Activated naive CD4-positive, alpha-beta T cell treated with Interleukin-2 at 50 U/mL for 16 hours (primary cell): ENCODE results near the gene LRRC75B.
"Not testable (repeated sequence)": the region's sequence is repeated elsewhere in the genome, so short reads cannot be mapped to it uniquely, and the experiment has no call there.

Experiments used
- DNase-seq: peaks from one replicate; pipeline ENCODE4 v3.0.0-alpha.2; 2020

LRRC75B gene

DNA sequence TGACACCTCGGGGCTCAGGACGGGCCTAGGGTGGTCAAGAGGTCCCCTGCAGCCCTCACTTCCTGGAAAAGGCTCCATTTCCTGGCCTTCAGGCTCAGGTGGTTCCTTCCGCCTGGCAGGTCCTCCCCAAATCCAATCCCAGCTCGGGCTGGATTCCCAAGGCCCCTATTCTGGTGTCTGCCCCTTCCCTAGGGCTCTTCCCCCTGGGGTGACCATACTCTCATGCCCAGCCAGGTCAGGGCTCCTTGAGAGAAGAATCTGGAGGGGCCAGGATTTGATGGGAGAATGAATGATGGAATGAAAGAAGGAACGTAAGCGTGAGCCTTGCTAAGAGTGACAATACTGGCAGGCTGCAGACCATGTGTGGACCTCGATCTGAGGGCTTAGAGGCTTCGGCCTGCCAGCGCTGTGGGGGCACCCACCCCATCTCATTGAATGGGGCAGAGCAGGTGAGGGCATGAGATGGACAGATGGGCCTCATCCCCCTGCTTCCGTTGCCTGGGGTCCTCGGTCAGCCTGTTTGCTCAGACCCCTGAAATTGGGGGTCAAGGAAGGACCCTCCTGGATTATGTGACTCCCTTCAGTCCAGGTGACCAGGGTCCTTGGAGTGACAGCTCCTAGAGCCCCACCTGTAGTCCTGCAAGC, 9.4 kb upstream of the LRRC75B start:
- not testable (repeated sequence) for DNase-seq

DNA sequence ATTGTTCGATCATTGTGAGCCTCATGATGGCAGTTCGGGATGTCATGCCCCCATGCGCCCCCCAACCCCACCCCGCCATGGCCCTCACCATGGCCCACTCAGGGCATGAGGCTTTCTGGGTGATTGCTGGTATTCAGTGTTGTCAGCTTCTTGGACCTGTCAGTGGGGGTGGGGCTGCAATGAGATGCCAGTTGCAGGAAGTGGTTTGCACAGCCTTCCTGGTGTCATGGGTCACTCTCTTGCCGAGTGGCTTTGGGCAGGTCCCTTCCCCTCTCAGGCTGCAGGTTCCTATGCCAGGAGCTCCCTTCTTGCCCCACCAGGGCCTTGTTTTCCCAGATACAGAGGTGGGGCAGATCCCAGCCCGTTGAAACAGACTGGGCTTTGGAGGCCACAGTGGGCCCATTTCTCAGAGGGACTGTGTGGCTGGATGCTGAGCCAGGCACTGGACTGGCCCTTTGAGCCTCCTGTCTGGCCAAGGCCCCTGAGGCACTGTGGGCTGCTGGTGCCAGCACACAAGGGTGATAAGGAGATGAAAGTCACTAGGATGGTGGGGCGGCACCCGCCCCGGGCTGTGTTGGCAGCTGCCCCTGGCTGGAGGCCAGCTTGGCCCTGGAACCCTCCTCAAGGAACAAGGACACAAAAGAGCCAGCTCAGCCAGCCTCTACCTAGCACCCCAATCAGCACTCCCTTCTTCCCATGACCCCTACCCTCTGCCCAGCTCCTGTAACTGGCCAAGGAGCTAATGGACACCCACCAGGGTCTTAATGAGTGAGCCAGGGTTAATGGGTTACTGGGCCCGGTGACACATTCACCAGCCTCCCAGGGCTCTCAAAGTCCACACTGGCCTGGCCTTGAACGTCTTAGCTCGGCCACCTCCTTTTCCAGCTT, 8.6 kb upstream of the LRRC75B start:
- no peak for DNase-seq

DNA sequence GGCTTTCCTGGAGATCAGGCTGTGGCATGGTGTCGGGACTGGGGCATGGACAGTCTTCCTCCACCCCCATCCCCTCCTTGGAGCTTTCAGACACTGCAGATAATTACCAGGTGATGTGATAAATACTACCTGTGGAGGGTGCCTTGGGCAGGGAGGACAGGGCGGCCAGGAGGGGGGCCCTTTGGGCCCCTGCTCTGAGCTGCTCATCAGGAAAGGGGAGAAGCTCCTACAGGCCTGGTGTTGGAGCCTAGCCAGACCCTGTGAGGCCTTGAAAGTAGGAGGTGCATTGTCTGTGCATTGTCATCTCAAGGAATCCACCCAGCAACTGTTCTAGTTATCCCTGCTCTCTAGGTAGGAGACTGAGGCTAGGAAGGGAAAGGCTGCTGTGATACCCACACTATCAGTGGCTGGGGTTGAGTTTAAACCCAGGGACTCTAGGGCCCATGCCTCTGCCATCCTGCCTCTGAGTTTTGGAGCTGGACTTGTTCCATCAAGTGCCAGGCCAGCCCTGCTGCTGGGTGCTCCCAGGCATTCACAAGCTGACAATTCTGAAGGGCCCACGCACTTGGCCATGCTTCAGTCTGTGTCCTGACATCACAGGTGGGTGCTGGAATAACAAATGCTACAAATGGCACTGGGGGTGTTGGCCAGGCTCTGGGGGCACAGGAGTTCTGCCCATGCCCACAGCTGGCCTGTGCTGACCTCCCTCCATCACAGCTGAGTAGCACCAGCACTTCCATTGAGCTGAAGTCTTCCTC, 7.3 kb upstream of the LRRC75B start:
- not testable (repeated sequence) for DNase-seq

DNA sequence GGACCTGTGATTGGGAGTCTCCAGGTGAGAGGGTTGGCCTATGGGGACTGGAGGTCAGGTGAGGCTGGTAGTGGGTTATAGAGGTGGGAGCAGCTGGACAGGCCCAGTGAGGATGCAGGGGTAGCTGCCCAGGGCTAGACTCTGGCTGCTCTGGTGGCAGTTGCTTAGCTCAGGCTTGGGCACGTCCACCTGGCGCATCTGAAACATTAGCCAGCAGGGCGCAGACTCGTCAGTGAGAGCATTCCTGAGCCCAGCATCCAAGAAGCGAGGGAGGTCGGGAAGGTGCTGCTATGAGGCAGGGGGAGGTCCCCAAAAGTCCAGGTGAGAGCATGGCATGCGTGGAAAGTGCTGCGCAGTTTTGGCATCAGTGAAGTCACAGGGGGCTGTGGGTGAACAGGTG, 6.6 kb upstream of the LRRC75B start:
- no peak for DNase-seq

DNA sequence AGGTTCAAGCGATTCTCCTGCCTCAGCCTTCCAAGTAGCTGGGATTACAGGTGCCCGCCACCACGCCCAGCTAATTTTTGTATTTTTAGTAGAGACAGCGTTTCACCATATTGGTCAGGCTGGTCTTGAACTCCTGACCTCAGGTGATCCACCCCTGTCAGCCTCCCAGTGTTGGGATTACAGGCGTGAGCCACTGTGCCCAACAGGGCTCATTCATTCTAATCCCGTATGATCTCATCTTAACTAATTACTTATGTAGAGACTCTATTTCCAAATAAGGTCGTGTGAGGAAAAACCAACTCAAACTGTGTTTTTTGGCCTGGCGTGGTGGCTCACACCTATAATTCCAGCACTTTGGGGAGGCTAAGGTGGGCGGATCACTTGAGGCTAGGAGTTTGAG, 4.2 kb upstream of the LRRC75B start:
- DNase-seq: not testable (repeated sequence)

DNA sequence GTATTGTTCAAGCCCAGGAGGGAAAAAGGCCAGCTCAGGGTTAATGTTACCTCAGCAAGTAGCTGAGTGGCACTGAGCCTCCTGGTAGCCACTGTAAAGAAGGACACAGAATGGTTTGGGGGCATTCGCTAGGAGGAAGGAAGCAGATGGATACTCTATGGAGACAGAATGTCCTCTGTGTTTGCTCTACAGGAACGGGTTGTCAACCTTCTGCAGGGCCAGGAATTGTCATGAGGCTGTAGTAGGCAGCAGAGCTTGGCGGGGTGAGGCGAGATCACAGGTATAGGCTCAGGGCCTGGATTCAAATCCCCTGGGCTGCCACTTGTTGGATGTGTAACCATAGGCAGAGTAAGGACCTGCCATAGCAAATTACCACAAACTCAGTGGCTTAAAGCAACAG, 3.0 kb upstream of the LRRC75B start:
- DNase-seq: no peak

DNA sequence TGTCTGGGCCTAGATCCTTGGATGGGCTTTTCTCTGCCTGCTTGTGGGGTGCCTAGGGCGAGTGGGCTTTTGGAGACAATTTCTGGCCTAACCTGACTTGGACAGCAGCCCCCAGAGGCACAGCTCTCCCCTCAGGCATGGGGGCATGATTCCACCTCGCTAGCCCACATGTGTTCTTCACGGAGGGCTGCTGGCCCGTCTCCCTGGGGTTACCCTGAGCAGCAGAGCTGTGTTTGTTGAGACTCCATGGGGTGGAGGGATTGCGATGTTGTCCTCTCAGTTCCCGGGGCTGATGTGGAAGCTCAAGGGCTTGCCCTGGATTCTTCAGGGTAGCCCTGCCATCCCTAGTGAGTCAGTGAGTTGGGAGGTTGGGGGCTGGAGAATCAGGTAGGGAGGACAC, 2.4 kb upstream of the LRRC75B start:
- DNase-seq: no peak

DNA sequence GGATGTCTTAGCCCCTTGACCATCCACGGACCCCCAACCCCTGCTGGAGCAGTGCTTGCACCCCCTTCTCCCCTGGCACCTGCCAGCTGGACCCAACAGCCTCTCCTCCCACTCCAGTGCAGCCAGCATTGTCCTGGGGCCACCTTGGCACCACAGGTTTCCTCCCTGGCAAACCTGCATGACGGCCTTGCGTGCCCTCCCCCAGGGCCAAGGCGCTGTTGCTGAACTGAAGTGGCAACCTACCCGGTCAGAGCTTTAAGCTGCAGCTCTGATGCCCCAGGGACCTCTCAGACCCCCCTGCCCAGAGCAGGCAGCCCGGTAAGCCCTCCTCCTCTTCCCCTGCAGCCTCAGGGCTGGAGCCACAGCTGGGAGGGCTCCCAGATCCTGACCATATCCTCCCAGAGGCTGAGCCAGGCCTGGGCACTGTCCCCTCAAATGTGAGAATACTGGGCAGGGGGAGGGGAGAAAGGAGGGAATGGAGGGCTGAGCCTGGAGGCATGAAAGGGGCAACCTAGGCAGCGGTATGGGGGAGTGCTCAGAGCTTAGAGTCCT, 1.8 kb upstream of the LRRC75B start:
- DNase-seq: no peak

DNA sequence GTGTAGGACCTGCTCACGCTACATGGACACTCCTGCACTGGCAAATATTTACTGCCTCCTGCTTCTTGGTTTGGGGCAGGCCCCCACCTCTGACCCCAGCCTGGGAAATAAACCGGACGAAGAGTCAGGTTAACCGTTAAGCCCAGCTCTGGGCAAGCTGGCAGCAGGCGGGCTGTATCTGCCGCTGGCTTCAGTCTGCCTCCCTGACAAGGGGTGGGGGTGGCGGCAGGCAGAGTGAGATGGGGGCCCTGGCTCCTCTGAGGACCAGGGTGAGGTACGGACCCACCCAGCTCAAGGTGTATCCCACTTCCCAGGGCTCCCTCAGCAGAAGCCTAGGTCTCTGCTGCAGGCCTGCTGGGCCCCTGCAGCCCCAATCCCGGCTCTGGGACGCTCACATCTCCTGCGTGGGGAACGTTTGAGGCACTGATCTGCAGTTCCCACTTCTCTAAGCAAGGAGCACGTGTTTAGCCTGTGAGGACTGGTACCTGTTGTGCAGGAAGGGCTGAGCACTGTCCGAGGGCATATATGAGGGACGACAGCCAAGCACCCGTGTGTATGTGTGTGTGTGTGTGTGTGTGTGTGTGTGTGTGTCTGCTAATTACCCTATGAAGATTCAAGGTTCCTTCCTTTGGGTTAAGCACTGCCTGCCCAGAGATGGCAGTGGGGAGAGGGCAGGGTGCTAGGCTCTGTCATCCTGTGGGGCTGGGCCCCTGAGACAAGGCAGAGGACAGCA, 1.1 kb upstream of the LRRC75B start:
- no peak for DNase-seq

DNA sequence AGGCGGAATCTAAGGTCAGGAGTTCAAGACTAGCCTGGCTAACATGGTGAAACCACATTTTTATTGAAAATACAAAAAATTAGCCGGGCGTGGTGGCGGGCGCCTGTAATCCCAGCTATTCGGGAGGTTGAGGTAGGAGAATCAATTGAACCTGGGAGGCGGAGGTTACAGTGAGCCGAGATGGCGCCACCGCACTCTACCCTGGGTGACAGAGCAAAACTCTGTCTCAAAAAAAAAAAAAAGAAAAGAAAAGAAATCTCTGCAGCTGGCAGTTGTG, 624 bp upstream of the LRRC75B start:
- not testable (repeated sequence) for DNase-seq

DNA sequence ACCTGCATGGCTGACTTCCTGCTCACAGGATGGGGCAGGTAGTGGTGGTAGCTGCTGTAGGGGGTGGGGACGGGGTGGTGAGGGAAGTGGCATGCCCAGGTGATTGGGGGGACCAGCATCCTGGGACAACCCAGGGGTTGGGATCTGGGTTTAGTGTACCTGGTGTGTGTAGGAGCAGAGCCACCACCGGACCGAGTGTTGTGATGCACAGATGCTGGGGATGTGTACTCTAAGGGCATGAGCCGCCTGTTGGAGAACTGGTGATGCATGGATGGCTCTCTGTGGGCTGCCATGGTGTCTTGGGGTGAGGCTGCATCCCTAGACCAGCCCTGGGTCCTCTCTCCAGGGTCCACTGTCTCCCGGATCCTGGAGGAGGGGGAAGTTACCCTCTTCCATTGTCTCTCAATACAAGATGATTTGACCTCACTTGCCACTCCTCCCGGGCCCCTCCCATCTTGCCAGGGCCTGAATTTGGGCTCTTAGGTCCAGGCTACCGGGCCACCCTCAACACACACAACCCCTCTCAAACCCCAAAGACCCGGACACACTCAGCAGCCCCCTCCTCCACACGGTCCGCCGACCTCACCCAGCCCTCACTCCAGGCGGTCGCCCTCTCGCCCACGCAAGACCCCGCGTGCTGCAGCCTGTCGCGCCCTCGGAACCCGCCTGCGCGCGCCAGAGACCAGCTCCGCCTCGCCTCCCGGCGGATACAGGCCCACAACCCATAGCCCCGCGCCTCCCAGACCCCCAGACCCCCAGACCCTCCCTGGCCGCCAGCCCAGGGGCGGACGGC, 619 bp downstream of the LRRC75B start:
- DNase-seq: no peak

DNA sequence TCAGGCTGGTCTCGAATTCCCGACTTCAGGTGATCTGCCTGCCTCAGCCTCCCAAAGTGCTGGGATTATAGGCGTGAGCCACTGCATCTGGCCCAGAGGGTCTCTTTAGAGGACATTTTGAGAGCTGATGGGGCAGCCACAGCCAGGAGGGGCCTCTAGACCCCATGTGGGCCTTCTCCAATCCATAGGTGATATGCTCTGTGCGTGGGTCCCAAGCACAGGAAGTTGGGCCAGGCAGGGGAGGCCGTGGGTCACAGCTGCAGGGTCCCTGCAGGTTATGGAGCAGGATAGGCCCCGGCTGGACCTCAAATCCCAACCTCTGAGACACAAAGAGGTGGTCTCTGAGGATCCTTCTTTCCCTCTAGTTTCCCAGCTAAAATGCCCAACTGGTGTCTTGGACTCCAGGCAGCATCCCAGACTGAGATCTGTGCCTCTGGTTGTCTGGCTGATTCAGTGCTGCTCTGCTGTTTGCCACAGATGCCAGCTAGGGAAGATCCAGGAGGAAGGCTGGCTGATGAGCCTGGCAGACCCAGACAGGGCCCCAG, 1.5 kb downstream of the LRRC75B start:
- no peak for DNase-seq

DNA sequence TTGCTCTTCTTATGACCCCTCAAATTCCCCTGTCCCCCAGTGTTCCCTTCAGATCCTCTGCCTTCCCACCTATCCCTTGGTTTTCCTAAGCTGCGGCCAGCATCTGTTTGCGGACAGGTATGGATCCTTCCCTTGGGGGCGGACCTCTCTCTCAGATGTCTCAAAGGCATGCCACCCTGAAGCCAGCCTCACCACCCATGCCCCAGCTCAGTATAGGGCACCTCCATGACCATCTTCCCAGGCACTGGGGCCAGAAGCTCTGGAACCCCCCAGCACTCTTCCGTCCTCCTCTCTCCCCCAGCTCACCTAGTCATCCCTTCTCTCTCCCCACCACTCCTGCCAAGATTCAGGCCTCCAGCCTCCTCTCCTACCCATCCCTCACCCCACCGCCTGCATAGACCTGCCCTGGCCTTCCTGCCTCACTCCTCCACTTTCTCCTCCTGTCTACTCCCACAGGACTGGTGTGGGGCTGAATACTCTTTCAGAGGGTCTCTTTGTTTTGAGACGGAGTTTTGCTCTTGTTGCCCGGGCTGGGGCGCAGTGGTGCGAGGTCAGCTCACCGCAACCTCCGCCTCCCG, 2.2 kb downstream of the LRRC75B start:
- no peak for DNase-seq

DNA sequence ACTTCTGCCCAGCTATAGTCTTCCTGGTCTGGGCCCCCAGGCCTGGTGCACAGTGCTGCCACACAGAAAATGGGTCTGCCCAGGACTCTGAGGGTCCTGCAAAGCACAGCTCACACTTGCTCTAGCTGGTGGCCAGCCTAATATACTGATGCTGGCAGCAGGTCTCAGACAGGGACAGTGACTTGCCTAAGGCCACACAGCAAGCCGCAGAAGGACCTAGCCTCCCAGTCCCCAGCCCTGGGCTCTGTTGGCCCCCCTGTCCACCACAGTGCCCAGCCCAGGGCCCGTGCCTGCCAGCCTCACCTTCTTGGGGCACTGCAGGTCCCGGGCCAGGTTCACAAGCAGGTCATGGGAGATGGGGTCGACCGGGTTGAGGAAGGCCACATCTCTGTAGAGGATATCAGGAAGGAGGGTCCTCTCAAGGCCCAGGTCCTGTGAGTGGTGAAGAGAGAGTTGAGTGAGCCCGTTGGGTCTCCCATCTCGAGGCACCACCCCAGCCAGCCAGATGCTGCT, 3.3 kb downstream of the LRRC75B start:
- DNase-seq: no peak

DNA sequence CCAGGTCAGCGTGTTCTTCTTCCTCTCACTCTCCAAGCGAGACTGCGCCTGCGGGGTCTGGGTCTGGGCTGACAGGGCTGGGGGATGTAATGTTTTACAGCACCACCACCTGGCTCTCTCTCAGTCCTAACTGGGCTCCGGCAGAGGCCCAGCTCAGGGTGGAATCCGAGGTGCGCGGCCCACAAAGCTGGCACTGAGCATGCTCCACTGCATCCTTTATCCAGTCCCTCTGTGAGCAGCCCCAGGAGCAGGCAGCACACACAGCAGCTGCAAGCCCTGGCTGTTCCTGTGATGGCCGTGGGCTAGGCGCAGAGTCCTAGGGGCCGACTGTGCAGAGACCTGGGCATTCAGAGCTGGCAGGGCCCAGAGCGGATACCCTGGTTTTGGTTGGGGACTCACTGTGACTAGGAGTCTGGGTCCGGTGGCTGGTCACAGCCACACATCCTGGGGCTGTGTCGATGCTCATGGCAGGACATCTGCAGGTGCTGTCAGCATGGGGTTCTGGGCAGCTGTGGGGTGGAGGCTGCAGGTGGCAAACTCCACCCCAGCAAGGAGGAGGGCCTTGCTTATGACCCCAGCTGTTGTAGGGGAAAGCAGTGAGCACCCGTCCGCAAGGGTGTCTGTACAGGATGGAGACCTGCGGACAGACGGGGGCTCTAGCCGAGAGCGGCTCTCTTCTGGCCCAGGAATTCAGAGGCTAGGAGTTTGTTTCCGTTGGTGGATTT, 4.0 kb downstream of the LRRC75B start:
- no peak for DNase-seq

DNA sequence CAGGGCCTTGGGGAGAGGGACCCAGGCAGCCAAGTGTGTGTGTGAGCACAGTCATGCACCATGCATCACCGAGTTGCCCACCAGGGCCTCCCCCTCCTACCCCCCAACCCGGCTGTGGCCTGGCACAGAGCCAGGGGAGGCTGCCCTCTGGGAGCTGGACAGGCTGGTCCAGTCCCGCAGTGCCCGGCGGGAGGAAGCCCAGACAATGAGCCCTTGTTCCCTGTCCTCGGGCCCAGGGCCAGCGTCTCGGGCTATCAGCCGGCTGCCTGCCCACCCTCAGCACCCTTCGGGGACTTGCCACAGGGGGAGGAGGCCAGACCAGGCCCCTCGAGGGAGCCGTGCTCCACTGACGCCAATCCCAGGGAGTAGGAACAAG, 4.5 kb downstream of the LRRC75B start:
- no peak for DNase-seq

DNA sequence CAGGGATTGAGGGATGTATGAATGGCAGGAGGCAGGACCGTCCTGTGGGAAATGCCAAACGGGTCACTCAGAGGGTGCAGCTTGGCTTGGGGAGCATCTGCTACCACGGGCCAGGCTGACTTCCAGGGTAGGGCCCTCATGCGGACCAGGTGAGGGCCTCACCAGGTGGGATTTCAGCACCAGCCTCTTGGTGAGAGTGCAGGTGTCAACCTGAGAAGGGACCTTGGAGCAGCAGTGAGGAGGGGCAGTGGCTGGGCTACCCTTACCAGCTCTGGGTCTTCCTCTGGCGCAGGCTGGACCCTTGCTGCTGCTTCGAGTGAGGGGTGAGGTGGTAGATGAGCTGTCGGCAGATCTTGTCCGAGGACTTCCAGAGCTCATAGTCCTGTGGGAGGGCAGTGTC, 4.9 kb downstream of the LRRC75B start:
- DNase-seq: no peak

DNA sequence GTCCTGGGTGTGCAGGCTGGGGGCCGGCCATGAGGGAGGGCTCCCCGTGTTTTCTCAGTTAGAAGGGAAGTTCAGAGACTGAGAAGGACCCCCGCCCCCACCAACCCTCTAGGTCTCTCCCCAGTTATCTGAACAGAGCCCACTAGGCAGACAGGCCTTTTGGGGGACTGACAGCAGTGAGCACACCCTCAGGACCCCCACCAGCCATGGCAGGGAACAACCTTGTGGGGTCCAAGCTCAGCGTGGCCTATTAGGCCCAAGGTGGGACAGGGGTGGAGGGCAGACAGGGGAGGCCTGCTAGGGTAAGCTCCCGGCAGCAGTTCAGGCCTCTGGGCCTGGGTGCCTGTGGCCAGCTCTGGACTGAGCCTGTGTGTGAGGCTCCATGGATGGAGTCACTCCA, 5.6 kb downstream of the LRRC75B start:
- no peak for DNase-seq

DNA sequence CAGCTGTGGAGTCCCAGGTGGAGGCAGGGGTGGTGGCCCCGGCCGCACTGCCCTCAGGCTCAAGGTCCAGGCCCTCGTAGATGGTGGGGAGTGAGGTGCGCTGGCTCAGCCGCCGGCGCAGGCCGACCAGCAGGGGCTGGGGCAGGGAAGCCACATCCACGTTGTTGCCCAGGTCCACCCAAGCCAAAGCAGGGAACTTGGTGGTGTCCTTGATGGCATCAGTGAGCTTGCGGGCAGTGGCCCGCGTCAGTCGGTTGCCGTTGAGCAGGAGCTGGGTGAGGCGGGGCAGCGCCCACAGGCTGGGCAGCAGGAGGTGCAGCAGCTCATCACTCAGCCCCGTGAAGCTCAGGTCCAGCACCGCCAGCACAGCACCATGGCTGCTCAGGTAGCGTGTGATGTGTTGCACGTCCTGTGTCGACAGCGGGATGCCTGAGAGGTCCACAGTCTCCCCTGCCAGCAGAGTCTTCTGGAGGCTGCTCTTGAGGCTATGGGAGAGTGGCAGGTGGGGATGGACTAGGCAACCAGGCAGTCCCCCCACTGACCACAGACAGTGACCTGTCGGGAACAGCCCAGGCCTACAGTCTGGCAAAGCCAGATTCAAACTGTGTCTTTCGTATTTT, 6.8 kb downstream of the LRRC75B start:
- no peak for DNase-seq

DNA sequence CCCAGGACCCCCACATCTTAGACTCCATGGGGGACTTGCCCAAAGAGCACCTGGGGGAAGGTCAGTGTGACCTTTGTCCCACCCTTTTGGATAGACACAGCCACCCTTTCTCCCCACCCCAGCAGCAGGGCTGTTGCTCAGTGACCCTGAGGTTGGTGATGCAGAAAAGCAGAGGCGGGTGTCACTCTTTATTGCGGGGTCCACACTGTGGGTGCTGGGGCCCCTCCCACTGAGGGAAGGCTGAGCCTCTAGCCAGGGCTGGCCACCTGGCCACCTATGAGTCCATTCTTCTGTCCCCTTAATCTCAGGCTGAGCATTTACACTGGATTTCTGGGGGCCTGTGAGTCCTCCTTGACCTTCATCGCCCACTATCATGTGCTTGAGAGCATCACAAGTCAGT, 7.4 kb downstream of the LRRC75B start:
- no peak for DNase-seq
